BLaER1 (cell line): Measurements from ENCODE around the gene ODAD3.
A peak's percentile ranks its signal among the peaks of the same experiment; 100 is the strongest.
"Not testable (repeated sequence)": the region's sequence is repeated elsewhere in the genome, so short reads cannot be mapped to it uniquely, and the experiment has no call there.

Experiments used
- H3K27ac ChIP-seq: shearing (Covaris generic); formaldehyde crosslinking; 2 replicates; pipeline ENCODE4 v1.8.1; 2022
- H3K27me3 ChIP-seq: shearing (Covaris generic); formaldehyde crosslinking; 2 replicates; pipeline ENCODE4 v1.8.1; 2022
- H3K36me3 ChIP-seq: shearing (Covaris generic); formaldehyde crosslinking; 2 replicates; pipeline ENCODE4 v1.8.1; 2022
- H3K4me1 ChIP-seq: shearing (Covaris generic); formaldehyde crosslinking; 2 replicates; pipeline ENCODE4 v1.8.1; 2022
- H3K4me2 ChIP-seq: shearing (Covaris generic); formaldehyde crosslinking; 2 replicates; pipeline ENCODE4 v1.8.1; 2022
- H3K4me3 ChIP-seq: shearing (Covaris generic); formaldehyde crosslinking; 2 replicates; pipeline ENCODE4 v1.8.1; 2022
- H3K9ac ChIP-seq: shearing (Covaris generic); formaldehyde crosslinking; 2 replicates; pipeline ENCODE4 v1.8.1; 2022
- H3K9me3 ChIP-seq: shearing (Covaris generic); formaldehyde crosslinking; 2 replicates; pipeline ENCODE4 v1.8.1; 2022
- H4K20me1 ChIP-seq: shearing (Covaris generic); formaldehyde crosslinking; 2 replicates; pipeline ENCODE4 v1.8.1; 2022
- Cebpa-rat ChIP-seq: shearing (Covaris generic); IDR thresholded peaks from 2 replicates; pipeline ENCODE4 v1.8.1; 2022

The ODAD3 gene

DNA sequence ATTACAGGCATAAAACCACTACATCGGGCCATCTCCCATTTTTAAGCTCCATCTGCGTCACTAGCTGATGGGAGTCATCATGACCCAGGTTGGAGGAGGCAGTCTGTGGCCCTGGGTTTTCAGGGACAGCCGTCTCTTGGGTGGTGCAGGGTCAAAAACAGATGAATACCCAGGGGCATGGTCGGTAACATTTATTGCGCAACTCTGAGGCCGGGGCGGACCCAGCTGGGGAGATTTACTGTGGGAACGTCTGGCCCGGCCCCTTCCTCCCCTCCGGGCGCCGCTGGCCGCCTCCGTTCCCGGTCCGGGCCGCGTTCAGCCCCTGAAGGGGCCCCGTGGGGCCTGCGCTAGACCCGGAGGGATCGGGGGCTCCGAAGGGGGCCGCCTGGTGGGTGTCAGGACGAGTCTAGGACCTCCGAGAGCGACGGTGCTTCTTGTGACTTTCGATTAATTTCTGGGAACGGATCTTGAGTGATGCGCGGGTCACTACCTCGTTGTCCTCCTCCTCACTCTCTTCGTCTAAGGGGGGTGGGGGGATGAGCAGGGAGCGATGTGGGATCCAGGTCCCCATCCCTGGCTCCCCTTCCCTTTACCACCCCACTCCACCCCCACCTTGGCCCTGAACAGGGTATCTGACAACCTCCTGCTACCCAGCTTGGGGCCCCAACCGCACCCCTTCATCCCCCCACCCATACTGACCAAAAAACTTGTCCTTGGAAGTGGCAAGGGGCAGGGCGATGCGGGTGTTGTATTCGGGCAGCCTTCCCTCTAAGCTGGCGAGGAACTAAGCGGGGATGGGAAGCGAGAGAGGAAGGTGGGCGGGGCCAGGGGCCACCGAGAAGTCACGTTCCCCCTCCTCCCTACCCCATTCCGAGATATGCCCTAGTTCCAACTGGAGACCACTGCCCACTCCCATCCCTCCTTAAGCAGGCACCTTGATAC lies 14.2 kb downstream of the ODAD3 start:
- H3K9ac ChIP-seq = no peak overlapping the region
- H3K27me3 ChIP-seq = peaks cover 84% of the 10 kb centered on the region
- no peaks in the 10 kb centered on the region; the same call in 1 of the 2 replicates for H3K9me3 ChIP-seq
- H3K27ac ChIP-seq = no peak overlapping the region
- H4K20me1 ChIP-seq = peaks cover 56% of the 10 kb centered on the region
- no peaks in the 10 kb centered on the region for H3K36me3 ChIP-seq
- peak; percentile 99 for TF ChIP-seq Cebpa-rat
- peaks cover 52% of the 10 kb centered on the region for H3K4me1 ChIP-seq
- H3K4me3 ChIP-seq = peak overlapping the region; percentile 59
- peak overlapping the region; percentile 98 for H3K4me2 ChIP-seq

GRCh38 chr19:11418549-11419506 lies 16.1 kb downstream of the ODAD3 start, which contains the start of gene RGL3:
Gene RGL3 (minus strand): TSS chr19:11419314. CDS start chr19:11419278, 36 bp downstream.
- H3K27me3 ChIP-seq = peaks cover 82% of the 10 kb centered on the region
- no peaks in the 10 kb centered on the region for H3K36me3 ChIP-seq
- H3K4me3 ChIP-seq = 0 out of 2 replicates have a peak within 1 kb of the TSS, but pooled peaks have one; percentile 36
- H3K9me3 ChIP-seq = no peaks in the 10 kb centered on the region
- peaks cover 52% of the 10 kb centered on the region for H4K20me1 ChIP-seq
- no peak for TF ChIP-seq Cebpa-rat
- no peak within 1 kb of the TSS for H3K9ac ChIP-seq
- peak within 1 kb of the TSS; percentile 98 for H3K4me2 ChIP-seq
- H3K27ac ChIP-seq = no peak within 1 kb of the TSS
- H3K4me1 ChIP-seq = peaks cover 48% of the 10 kb centered on the region

- TF ChIP-seq Cebpa-rat = no peak
- peak overlapping the region; percentile 54 for H3K4me2 ChIP-seq
- no peaks in the 10 kb centered on the region for H3K36me3 ChIP-seq
- peaks cover 45% of the 10 kb centered on the region for H4K20me1 ChIP-seq
- no peak overlapping the region for H3K9ac ChIP-seq
- H3K4me3 ChIP-seq = 0 out of 2 replicates have a peak overlapping the region, but pooled peaks have one; percentile 36
- peaks cover 40% of the 10 kb centered on the region for H3K4me1 ChIP-seq
- H3K27me3 ChIP-seq = peaks cover 75% of the 10 kb centered on the region
- H3K9me3 ChIP-seq = no peaks in the 10 kb centered on the region
- no peak overlapping the region for H3K27ac ChIP-seq
Measured at GRCh38 chr19:11418094-11418548, 16.8 kb downstream of the ODAD3 start.

GRCh38 chr19:11416346-11417052 lies 18.4 kb downstream of the ODAD3 start:
- Histone ChIP-seq H3K27me3 (peaks cover 61% of the 10 kb centered on the region), H3K4me3 (no peak overlapping the region), H3K36me3 (no peaks in the 10 kb centered on the region), H3K9ac (no peak overlapping the region), H3K27ac (no peak overlapping the region), H4K20me1 (peaks cover 30% of the 10 kb centered on the region), H3K4me1 (peaks cover 24% of the 10 kb centered on the region), H3K9me3 (no peaks in the 10 kb centered on the region), H3K4me2 (no peak overlapping the region)
- no peak for TF ChIP-seq Cebpa-rat

GRCh38 chr19:11414544-11414943 lies 20.4 kb downstream of the ODAD3 start:
- no peak for TF ChIP-seq Cebpa-rat
- peaks cover 41% of the 10 kb centered on the region for H3K27me3 ChIP-seq

DNA sequence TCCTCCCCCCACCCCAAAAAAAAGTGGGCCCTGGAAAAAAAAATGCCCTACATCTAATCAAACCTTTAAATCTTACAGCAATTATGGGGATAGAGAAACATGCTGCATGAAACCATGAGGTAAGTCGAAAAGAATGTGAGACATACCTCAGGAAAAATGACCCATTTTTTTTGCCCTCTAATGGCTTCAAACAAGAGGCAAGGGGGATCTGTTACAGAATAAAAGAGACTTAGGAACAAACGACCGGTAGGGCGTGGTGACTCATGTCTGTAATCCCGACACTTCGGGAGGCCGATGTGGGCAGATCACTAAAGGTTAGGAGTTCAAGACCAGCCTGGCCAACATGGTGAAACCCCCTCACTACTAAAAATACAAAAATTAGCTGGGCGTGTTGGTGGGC lies 24.2 kb downstream of the ODAD3 start:
- Histone ChIP-seq H3K36me3 (no peaks in the 10 kb centered on the region), H3K4me2 (no peak overlapping the region), H3K27ac (no peak overlapping the region), H3K4me3 (no peak overlapping the region), H3K27me3 (peaks cover 6% of the 10 kb centered on the region; the same call in 1 of the 2 replicates), H3K4me1 (no peaks in the 10 kb centered on the region), H3K9me3 (no peaks in the 10 kb centered on the region), H3K9ac (no peak overlapping the region), H4K20me1 (no peaks in the 10 kb centered on the region)
- no peak for TF ChIP-seq Cebpa-rat

More at GRCh38 chr19:11414544-11414943, 20.4 kb downstream of the ODAD3 start:
- H3K4me2 ChIP-seq = no peak overlapping the region
- H3K4me1 ChIP-seq = peaks cover 8% of the 10 kb centered on the region
- H3K36me3 ChIP-seq = no peaks in the 10 kb centered on the region
- no peak overlapping the region for H3K4me3 ChIP-seq
- no peak overlapping the region for H3K9ac ChIP-seq
- H3K9me3 ChIP-seq = no peaks in the 10 kb centered on the region
- H3K27ac ChIP-seq = no peak overlapping the region
- H4K20me1 ChIP-seq = peaks cover 10% of the 10 kb centered on the region

- H3K9me3 ChIP-seq = no peaks in the 10 kb centered on the region
- H3K27ac ChIP-seq = no peak overlapping the region
- H3K27me3 ChIP-seq = peaks cover 4% of the 10 kb centered on the region; the same call in 1 of the 2 replicates
- no peak for TF ChIP-seq Cebpa-rat
- H3K4me3 ChIP-seq = no peak overlapping the region
- H4K20me1 ChIP-seq = no peaks in the 10 kb centered on the region
- H3K4me2 ChIP-seq = no peak overlapping the region
- H3K4me1 ChIP-seq = no peaks in the 10 kb centered on the region
- H3K9ac ChIP-seq = no peak overlapping the region
- no peaks in the 10 kb centered on the region for H3K36me3 ChIP-seq
Measured at GRCh38 chr19:11408591-11408990, 26.3 kb downstream of the ODAD3 start.

GRCh38 chr19:11406703-11407236 lies 28.2 kb downstream of the ODAD3 start:
- not testable (repeated sequence) for H3K36me3 ChIP-seq, H3K4me3 ChIP-seq, H3K4me2 ChIP-seq, H3K27me3 ChIP-seq, H3K9me3 ChIP-seq, H3K4me1 ChIP-seq, H3K9ac ChIP-seq, H4K20me1 ChIP-seq, H3K27ac ChIP-seq
